Measurements from ENCODE around the gene ANXA10.

DNA sequence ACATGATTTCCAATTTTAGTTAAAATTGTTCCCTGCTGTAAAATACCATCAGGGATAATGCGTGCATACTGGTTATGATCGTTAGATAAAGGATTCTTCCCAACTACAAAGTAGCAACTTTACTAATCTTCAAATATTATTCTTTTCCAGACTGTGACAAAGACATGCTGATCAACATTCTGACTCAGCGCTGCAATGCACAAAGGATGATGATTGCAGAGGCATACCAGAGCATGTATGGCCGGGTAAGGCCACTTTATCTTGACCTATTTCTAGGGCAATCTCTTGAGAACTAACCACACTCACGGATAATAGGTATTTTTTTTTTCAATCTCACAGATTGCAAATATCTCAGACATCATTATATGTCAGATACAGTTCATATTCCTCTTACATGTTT lies 47.0 kb downstream of the ANXA10 start:
- TF ChIP-seq, protein P1, sequence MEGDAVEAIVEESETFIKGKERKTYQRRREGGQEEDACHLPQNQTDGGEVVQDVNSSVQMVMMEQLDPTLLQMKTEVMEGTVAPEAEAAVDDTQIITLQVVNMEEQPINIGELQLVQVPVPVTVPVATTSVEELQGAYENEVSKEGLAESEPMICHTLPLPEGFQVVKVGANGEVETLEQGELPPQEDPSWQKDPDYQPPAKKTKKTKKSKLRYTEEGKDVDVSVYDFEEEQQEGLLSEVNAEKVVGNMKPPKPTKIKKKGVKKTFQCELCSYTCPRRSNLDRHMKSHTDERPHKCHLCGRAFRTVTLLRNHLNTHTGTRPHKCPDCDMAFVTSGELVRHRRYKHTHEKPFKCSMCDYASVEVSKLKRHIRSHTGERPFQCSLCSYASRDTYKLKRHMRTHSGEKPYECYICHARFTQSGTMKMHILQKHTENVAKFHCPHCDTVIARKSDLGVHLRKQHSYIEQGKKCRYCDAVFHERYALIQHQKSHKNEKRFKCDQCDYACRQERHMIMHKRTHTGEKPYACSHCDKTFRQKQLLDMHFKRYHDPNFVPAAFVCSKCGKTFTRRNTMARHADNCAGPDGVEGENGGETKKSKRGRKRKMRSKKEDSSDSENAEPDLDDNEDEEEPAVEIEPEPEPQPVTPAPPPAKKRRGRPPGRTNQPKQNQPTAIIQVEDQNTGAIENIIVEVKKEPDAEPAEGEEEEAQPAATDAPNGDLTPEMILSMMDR (IDR thresholded peaks at IDR 0.05; ENCODE audit: low read depth, low read length): no peak
- TF ChIP-seq POLR2A (IDR thresholded peaks at IDR 0.05; ENCODE audit: extremely low read depth, insufficient read length): no peak
- TF ChIP-seq, protein P2, sequence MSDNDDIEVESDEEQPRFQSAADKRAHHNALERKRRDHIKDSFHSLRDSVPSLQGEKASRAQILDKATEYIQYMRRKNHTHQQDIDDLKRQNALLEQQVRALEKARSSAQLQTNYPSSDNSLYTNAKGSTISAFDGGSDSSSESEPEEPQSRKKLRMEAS (IDR thresholded peaks at IDR 0.05; ENCODE audit: low read depth, low read length): no peak

All from NB4 (cell line).